GM12891 (cell line): ENCODE results near the gene PAX8.

Experiments used
- PAX5 ChIP-seq: IDR thresholded peaks from 2 replicates; pipeline ENCODE4 v1.6.1; 2011; ENCODE audit warnings: low read length, moderate library complexity, mild to moderate bottlenecking; ENCODE audit not compliant: insufficient read depth, severe bottlenecking
- POLR2A ChIP-seq: IDR thresholded peaks from 2 replicates; pipeline ENCODE4 v1.6.1; 2011; ENCODE audit warnings: low read depth, low read length, control low read depth
- POLR2AphosphoS5 ChIP-seq: IDR thresholded peaks from 2 replicates; pipeline ENCODE4 v1.6.1; 2011; ENCODE audit warnings: low read depth, low read length, control low read depth
- POU2F2 ChIP-seq: IDR thresholded peaks from 2 replicates; pipeline ENCODE4 v1.6.1; 2011; ENCODE audit warnings: low read depth, mild to moderate bottlenecking, control low read depth, low read length, moderate library complexity

- no peak for TF ChIP-seq POLR2A
- no peak for TF ChIP-seq POU2F2
- TF ChIP-seq POLR2AphosphoS5 = no peak
- TF ChIP-seq PAX5 = no peak
Measured at GRCh38 chr2:113237604-113238160, 41.0 kb downstream of the PAX8 start.
